ENCODE measurements around the gene KRTAP5-5.
"Not testable (repeated sequence)": the region's sequence is repeated elsewhere in the genome, so short reads cannot be mapped to it uniquely, and the experiment has no call there.

Gene KRTAP5-5

GRCh38 chr11:1644601-1645356, 15.2 kb downstream of the KRTAP5-5 start:
- H3K4me3 ChIP-seq (ENCODE audit: low read length): no peak overlapping the region
- no peak overlapping the region for H3K27ac ChIP-seq (ENCODE audit: low read length)
- no peaks in the 10 kb centered on the region for H3K9me3 ChIP-seq (ENCODE audit: insufficient read depth, low read depth, low read length)
- no peaks in the 10 kb centered on the region for H3K36me3 ChIP-seq (ENCODE audit: insufficient read depth, low read depth, low read length)
- no peaks in the 10 kb centered on the region; the same call in 1 of the 2 replicates for H3K27me3 ChIP-seq (ENCODE audit: insufficient read depth, low read length)
- H3K9ac ChIP-seq (ENCODE audit: low read depth, low read length): no peak overlapping the region
- no peaks in the 10 kb centered on the region for H3K4me1 ChIP-seq (ENCODE audit: insufficient read depth, low read length)

GRCh38 chr11:1645357-1645821, 15.8 kb downstream of the KRTAP5-5 start:
- Histone ChIP-seq H3K27ac (ENCODE audit: low read length) (no peak overlapping the region), H3K27me3 (ENCODE audit: insufficient read depth, low read length) (no peaks in the 10 kb centered on the region; the same call in 1 of the 2 replicates), H3K36me3 (ENCODE audit: insufficient read depth, low read depth, low read length) (no peaks in the 10 kb centered on the region), H3K9ac (ENCODE audit: low read depth, low read length) (no peak overlapping the region), H3K4me3 (ENCODE audit: low read length) (no peak overlapping the region), H3K4me1 (ENCODE audit: insufficient read depth, low read length) (no peaks in the 10 kb centered on the region), H3K9me3 (ENCODE audit: insufficient read depth, low read depth, low read length) (no peaks in the 10 kb centered on the region)

- not testable (repeated sequence) for H3K9ac ChIP-seq (ENCODE audit: low read depth, low read length); H3K36me3 ChIP-seq (ENCODE audit: insufficient read depth, low read depth, low read length); H3K27me3 ChIP-seq (ENCODE audit: insufficient read depth, low read length); H3K4me1 ChIP-seq (ENCODE audit: insufficient read depth, low read length); H3K4me3 ChIP-seq (ENCODE audit: low read length); H3K9me3 ChIP-seq (ENCODE audit: insufficient read depth, low read depth, low read length); H3K27ac ChIP-seq (ENCODE audit: low read length)
Observed at GRCh38 chr11:1646540-1646939, 17.0 kb downstream of the KRTAP5-5 start.

DNA sequence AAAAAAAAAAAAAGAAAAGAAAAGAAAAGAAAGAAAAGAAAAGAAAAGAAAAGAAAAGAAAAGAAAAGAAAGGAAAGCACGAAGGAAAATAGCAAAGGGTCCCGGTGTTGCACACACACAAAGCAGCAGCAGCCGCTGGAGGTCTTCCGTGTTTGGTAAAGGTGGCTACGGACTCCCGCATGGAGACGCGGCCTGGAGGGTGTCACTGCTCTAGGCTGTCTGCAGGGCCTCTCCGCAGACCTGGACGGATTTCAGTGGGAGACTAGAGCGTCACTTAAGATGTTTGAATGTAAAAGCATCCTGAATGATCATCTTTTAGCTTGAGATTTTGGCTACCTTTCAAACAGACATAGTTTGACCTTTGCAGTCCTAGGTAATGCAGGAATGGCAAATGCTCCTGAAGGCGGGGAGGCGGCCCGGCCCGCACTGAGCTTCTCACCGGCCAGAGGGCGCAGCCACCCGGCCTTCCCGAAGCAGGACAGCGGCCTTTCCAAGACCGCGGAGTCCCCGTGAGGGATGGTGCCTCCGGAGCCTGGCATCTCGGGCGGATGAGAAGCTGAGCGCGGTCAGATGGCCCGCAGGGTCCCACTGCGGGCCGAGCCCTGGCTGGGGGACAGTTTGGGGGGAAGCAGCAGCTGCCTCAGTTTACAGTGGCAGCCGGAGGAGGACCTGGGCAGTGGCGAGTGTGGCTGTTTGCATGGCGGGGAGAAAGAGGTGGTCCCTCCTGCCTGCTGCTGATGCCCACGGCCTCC, 18.5 kb downstream of the KRTAP5-5 start:
- no peaks in the 10 kb centered on the region for H3K4me1 ChIP-seq (ENCODE audit: insufficient read depth, low read length)
- H3K27me3 ChIP-seq (ENCODE audit: insufficient read depth, low read length): peaks cover 3% of the 10 kb centered on the region
- no peak overlapping the region for H3K9ac ChIP-seq (ENCODE audit: low read depth, low read length)
- H3K9me3 ChIP-seq (ENCODE audit: insufficient read depth, low read depth, low read length): no peaks in the 10 kb centered on the region
- no peak overlapping the region for H3K4me3 ChIP-seq (ENCODE audit: low read length)
- H3K27ac ChIP-seq (ENCODE audit: low read length): no peak overlapping the region
- no peaks in the 10 kb centered on the region for H3K36me3 ChIP-seq (ENCODE audit: insufficient read depth, low read depth, low read length)

GRCh38 chr11:1648653-1649420, 19.3 kb downstream of the KRTAP5-5 start:
- no peaks in the 10 kb centered on the region for H3K36me3 ChIP-seq (ENCODE audit: insufficient read depth, low read depth, low read length)
- H3K9me3 ChIP-seq (ENCODE audit: insufficient read depth, low read depth, low read length): no peaks in the 10 kb centered on the region
- peaks cover 10% of the 10 kb centered on the region for H3K27me3 ChIP-seq (ENCODE audit: insufficient read depth, low read length)
- H3K4me3 ChIP-seq (ENCODE audit: low read length): no peak overlapping the region
- H3K27ac ChIP-seq (ENCODE audit: low read length): no peak overlapping the region
- no peaks in the 10 kb centered on the region for H3K4me1 ChIP-seq (ENCODE audit: insufficient read depth, low read length)
- no peak overlapping the region for H3K9ac ChIP-seq (ENCODE audit: low read depth, low read length)

- no peaks in the 10 kb centered on the region for H3K9me3 ChIP-seq (ENCODE audit: insufficient read depth, low read depth, low read length)
- H3K27me3 ChIP-seq (ENCODE audit: insufficient read depth, low read length): peaks cover 13% of the 10 kb centered on the region
- H3K4me3 ChIP-seq (ENCODE audit: low read length): no peak overlapping the region
- H3K27ac ChIP-seq (ENCODE audit: low read length): no peak overlapping the region
- no peaks in the 10 kb centered on the region for H3K4me1 ChIP-seq (ENCODE audit: insufficient read depth, low read length)
- H3K9ac ChIP-seq (ENCODE audit: low read depth, low read length): no peak overlapping the region
- H3K36me3 ChIP-seq (ENCODE audit: insufficient read depth, low read depth, low read length): no peaks in the 10 kb centered on the region
Observed at GRCh38 chr11:1650034-1650917, 20.7 kb downstream of the KRTAP5-5 start.

GRCh38 chr11:1650918-1651262, 21.3 kb downstream of the KRTAP5-5 start:
- H3K27me3 ChIP-seq (ENCODE audit: insufficient read depth, low read length): peaks cover 13% of the 10 kb centered on the region; the same call in 1 of the 2 replicates
- no peaks in the 10 kb centered on the region for H3K36me3 ChIP-seq (ENCODE audit: insufficient read depth, low read depth, low read length)
- no peaks in the 10 kb centered on the region for H3K4me1 ChIP-seq (ENCODE audit: insufficient read depth, low read length)
- no peak overlapping the region for H3K27ac ChIP-seq (ENCODE audit: low read length)
- H3K9ac ChIP-seq (ENCODE audit: low read depth, low read length): no peak overlapping the region
- H3K4me3 ChIP-seq (ENCODE audit: low read length): no peak overlapping the region
- H3K9me3 ChIP-seq (ENCODE audit: insufficient read depth, low read depth, low read length): no peaks in the 10 kb centered on the region

DNA sequence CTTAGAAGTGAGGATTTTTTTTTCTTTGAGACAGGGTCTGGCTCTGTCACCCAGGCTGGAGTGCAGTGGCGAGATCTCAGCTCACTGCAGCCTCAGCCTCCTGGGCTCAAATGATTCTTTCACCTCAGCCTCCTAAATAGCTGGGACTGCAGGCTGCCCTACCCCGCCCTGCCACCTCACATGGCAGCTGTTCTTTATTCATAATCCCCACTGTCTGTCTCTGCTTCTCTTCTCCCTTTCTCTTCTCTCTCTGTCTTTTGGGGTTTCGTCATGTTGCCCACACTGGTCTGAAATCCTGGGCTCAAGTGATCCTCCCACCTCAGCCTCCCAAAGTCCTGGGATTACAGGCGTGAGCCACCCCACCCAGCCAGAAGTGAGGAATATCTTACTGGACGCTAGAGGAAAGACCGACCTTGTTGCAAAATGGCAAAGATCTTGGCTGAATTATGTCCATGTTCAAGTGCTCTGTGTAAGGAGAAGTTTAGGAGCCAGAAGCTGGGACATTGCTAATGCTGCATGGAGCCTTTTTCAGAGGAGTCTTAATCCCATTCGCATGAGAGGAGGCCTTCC, 21.9 kb downstream of the KRTAP5-5 start:
- no peaks in the 10 kb centered on the region for H3K36me3 ChIP-seq (ENCODE audit: insufficient read depth, low read depth, low read length)
- no peaks in the 10 kb centered on the region for H3K4me1 ChIP-seq (ENCODE audit: insufficient read depth, low read length)
- no peak overlapping the region for H3K27ac ChIP-seq (ENCODE audit: low read length)
- H3K4me3 ChIP-seq (ENCODE audit: low read length): no peak overlapping the region
- H3K27me3 ChIP-seq (ENCODE audit: insufficient read depth, low read length): peaks cover 13% of the 10 kb centered on the region; the same call in 1 of the 2 replicates
- H3K9me3 ChIP-seq (ENCODE audit: insufficient read depth, low read depth, low read length): no peaks in the 10 kb centered on the region
- H3K9ac ChIP-seq (ENCODE audit: low read depth, low read length): no peak overlapping the region

GRCh38 chr11:1652026-1652425, 22.5 kb downstream of the KRTAP5-5 start:
- no peaks in the 10 kb centered on the region for H3K36me3 ChIP-seq (ENCODE audit: insufficient read depth, low read depth, low read length)
- H3K27ac ChIP-seq (ENCODE audit: low read length): no peak overlapping the region
- peaks cover 13% of the 10 kb centered on the region; the same call in 1 of the 2 replicates for H3K27me3 ChIP-seq (ENCODE audit: insufficient read depth, low read length)
- no peak overlapping the region for H3K4me3 ChIP-seq (ENCODE audit: low read length)
- no peak overlapping the region for H3K9ac ChIP-seq (ENCODE audit: low read depth, low read length)
- H3K9me3 ChIP-seq (ENCODE audit: insufficient read depth, low read depth, low read length): no peaks in the 10 kb centered on the region
- H3K4me1 ChIP-seq (ENCODE audit: insufficient read depth, low read length): no peaks in the 10 kb centered on the region

- Histone ChIP-seq H3K4me3 (ENCODE audit: low read length) (no peak overlapping the region), H3K9ac (ENCODE audit: low read depth, low read length) (no peak overlapping the region)
Observed at GRCh38 chr11:1652442-1652770, 22.8 kb downstream of the KRTAP5-5 start.

More at GRCh38 chr11:1652442-1652770, 22.8 kb downstream of the KRTAP5-5 start:
- Histone ChIP-seq H3K4me1 (ENCODE audit: insufficient read depth, low read length) (no peaks in the 10 kb centered on the region), H3K27me3 (ENCODE audit: insufficient read depth, low read length) (peaks cover 13% of the 10 kb centered on the region; the same call in 1 of the 2 replicates), H3K27ac (ENCODE audit: low read length) (no peak overlapping the region), H3K9me3 (ENCODE audit: insufficient read depth, low read depth, low read length) (no peaks in the 10 kb centered on the region), H3K36me3 (ENCODE audit: insufficient read depth, low read depth, low read length) (no peaks in the 10 kb centered on the region)
